Measurements from ENCODE around the gene MXD1. TPM values are rescaled to one million over a fixed set of nuclear protein-coding genes. Genes with fewer than 3 reads are reported as not detected.

The MXD1 gene
- polyA plus RNA-seq, 1 of the 3 experiments (the other 2 are of a cell fraction): 2.3 TPM

DNA sequence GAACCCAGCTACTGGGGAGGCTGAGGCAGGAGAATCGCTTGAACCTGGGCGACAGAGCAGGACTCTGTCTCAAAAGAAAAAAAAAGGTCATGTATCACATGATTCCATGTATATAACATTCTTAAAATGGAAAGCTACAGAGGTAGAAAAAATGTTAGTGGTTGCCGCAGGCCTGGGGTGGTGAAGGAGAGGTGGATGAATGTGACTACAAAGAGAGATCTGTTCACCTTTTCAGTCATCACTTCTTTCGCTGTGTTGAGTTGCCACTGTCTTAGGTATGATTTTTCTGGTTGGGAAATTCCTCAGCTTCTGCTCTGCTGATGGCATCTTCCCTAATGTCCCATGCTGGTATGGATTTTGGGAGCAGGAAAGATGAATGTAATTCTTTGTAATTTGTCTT is 26.5 kb upstream of the MXD1 start:
- no peak overlapping the region for H2AFZ ChIP-seq (ENCODE audit: low read depth)
- no peaks in the 10 kb centered on the region for H3K9me3 ChIP-seq
- no peak overlapping the region for H3K4me2 ChIP-seq
- POLR2A ChIA-PET: no interaction called here
- H3K79me2 ChIP-seq (ENCODE audit: insufficient read depth): no peaks in the 10 kb centered on the region
- no peak for DNase-seq
- H3K27me3 ChIP-seq (ENCODE audit: insufficient read depth): no peaks in the 10 kb centered on the region
- TF ChIP-seq NRF1 (IDR thresholded peaks at IDR 0.05; ENCODE audit: low read depth, low read length): no peak
- TF ChIP-seq, protein P1, sequence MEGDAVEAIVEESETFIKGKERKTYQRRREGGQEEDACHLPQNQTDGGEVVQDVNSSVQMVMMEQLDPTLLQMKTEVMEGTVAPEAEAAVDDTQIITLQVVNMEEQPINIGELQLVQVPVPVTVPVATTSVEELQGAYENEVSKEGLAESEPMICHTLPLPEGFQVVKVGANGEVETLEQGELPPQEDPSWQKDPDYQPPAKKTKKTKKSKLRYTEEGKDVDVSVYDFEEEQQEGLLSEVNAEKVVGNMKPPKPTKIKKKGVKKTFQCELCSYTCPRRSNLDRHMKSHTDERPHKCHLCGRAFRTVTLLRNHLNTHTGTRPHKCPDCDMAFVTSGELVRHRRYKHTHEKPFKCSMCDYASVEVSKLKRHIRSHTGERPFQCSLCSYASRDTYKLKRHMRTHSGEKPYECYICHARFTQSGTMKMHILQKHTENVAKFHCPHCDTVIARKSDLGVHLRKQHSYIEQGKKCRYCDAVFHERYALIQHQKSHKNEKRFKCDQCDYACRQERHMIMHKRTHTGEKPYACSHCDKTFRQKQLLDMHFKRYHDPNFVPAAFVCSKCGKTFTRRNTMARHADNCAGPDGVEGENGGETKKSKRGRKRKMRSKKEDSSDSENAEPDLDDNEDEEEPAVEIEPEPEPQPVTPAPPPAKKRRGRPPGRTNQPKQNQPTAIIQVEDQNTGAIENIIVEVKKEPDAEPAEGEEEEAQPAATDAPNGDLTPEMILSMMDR (IDR thresholded peaks at IDR 0.05): no peak
- TF ChIP-seq, protein P2, sequence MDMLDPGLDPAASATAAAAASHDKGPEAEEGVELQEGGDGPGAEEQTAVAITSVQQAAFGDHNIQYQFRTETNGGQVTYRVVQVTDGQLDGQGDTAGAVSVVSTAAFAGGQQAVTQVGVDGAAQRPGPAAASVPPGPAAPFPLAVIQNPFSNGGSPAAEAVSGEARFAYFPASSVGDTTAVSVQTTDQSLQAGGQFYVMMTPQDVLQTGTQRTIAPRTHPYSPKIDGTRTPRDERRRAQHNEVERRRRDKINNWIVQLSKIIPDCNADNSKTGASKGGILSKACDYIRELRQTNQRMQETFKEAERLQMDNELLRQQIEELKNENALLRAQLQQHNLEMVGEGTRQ (IDR thresholded peaks at IDR 0.05; ENCODE audit: borderline replicate concordance, low read depth, low read length): no peak
- TF ChIP-seq MXI1 (IDR thresholded peaks at IDR 0.05; ENCODE audit: low read depth, low read length): no peak
- no peak for TF ChIP-seq FOSL2 (IDR thresholded peaks at IDR 0.05; ENCODE audit: borderline replicate concordance, low read depth)
- no peak for TF ChIP-seq TEAD4 (IDR thresholded peaks at IDR 0.05; ENCODE audit: borderline replicate concordance, insufficient read depth)
- TF ChIP-seq SIN3A (IDR thresholded peaks at IDR 0.05; ENCODE audit: borderline replicate concordance, low read depth, low read length): no peak
- no peak for TF ChIP-seq JUND (IDR thresholded peaks at IDR 0.05)
- TF ChIP-seq CHD2 (IDR thresholded peaks at IDR 0.05; ENCODE audit: low read length, partially characterized antibody): no peak
- no peak for TF ChIP-seq NFIC (IDR thresholded peaks at IDR 0.05; ENCODE audit: borderline replicate concordance)
- no peak for TF ChIP-seq FOXJ3 (CRISPR knock-in tag; IDR thresholded peaks at IDR 0.05)
- WGBS (ENCODE audit: low lambda C conversion rate): 93% methylated on average over 4 of the region's 4 CpGs
- H3K36me3 ChIP-seq (replicated peaks in 1 of 2; ENCODE audit: control insufficient read depth in 1 of 2, insufficient read depth in 2 of 2, low read length in 1 of 2): no peaks in the 10 kb centered on the region
- no peak overlapping the region for H3K27ac ChIP-seq (ENCODE audit: low read depth in 2 of 2, low read length in 1 of 2)
- no peaks in the 10 kb centered on the region for H3K4me1 ChIP-seq (ENCODE audit: control insufficient read depth in 1 of 2, insufficient read depth in 2 of 2, low read depth in 1 of 2, low read length in 1 of 2)
- CTCF ChIA-PET: interaction anchor here (0.6 to 1.7 kb wide), 5 partner anchors 9 to 271 kb away, joined by 3 to 4 read pairs (median 4); no protein-coding TSS in a partner anchor
- no peak overlapping the region for H3K4me3 ChIP-seq (ENCODE audit: low read depth in 2 of 2, low read length in 1 of 2)
- H3K9ac ChIP-seq: no peak overlapping the region
- no peaks in the 10 kb centered on the region for H3F3A ChIP-seq (replicated peaks; ENCODE audit: insufficient read depth)
- H4K20me1 ChIP-seq (ENCODE audit: insufficient read depth): no peaks in the 10 kb centered on the region
- no peaks in the 10 kb centered on the region for H3K9me2 ChIP-seq

DNA sequence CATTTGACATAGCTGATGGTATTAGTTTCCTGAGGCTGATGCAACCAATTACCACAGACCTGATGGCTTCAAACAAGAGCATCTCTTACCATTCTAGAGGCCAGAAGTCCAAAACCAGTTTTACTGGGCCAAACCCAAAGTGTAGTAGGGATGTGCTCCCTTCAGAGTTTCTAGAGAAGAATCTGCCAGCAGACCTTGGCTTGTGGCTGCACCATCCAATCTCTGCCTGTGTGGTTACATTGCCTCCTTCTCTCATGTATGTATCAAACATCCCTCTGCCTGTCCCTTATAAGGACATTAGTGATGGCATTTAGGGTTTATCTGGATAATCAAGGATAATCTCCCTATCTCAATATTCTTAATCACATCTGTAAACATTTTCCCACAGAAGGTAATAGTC is 25.6 kb upstream of the MXD1 start:
- H3K9me2 ChIP-seq: no peaks in the 10 kb centered on the region
- POLR2A ChIA-PET: no interaction called here
- H3K4me3 ChIP-seq (ENCODE audit: low read depth in 2 of 2, low read length in 1 of 2): no peak overlapping the region
- TF ChIP-seq FOXM1 (IDR thresholded peaks at IDR 0.05; ENCODE audit: low read depth): no peak
- TF ChIP-seq, protein P2 (IDR thresholded peaks at IDR 0.05; ENCODE audit: borderline replicate concordance, low read depth, low read length): no peak
- no peak for TF ChIP-seq SMC3 (IDR thresholded peaks at IDR 0.05; ENCODE audit: low read depth, low read length)
- no peak for TF ChIP-seq POLR2AphosphoS5 (IDR thresholded peaks at IDR 0.05; ENCODE audit: low read depth, low read length)
- TF ChIP-seq YY1 (IDR thresholded peaks at IDR 0.05; ENCODE audit: low read depth): no peak
- no peak for TF ChIP-seq TEAD4 (IDR thresholded peaks at IDR 0.05; ENCODE audit: borderline replicate concordance, insufficient read depth)
- TF ChIP-seq USF1 (IDR thresholded peaks at IDR 0.05; ENCODE audit: borderline replicate concordance, low read depth): no peak
- no peak for TF ChIP-seq MAX (IDR thresholded peaks at IDR 0.05; ENCODE audit: low read depth)
- TF ChIP-seq, protein P3, sequence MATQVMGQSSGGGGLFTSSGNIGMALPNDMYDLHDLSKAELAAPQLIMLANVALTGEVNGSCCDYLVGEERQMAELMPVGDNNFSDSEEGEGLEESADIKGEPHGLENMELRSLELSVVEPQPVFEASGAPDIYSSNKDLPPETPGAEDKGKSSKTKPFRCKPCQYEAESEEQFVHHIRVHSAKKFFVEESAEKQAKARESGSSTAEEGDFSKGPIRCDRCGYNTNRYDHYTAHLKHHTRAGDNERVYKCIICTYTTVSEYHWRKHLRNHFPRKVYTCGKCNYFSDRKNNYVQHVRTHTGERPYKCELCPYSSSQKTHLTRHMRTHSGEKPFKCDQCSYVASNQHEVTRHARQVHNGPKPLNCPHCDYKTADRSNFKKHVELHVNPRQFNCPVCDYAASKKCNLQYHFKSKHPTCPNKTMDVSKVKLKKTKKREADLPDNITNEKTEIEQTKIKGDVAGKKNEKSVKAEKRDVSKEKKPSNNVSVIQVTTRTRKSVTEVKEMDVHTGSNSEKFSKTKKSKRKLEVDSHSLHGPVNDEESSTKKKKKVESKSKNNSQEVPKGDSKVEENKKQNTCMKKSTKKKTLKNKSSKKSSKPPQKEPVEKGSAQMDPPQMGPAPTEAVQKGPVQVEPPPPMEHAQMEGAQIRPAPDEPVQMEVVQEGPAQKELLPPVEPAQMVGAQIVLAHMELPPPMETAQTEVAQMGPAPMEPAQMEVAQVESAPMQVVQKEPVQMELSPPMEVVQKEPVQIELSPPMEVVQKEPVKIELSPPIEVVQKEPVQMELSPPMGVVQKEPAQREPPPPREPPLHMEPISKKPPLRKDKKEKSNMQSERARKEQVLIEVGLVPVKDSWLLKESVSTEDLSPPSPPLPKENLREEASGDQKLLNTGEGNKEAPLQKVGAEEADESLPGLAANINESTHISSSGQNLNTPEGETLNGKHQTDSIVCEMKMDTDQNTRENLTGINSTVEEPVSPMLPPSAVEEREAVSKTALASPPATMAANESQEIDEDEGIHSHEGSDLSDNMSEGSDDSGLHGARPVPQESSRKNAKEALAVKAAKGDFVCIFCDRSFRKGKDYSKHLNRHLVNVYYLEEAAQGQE (IDR thresholded peaks at IDR 0.05; ENCODE audit: low read depth, low read length): no peak
- no peak for TF ChIP-seq CHD2 (IDR thresholded peaks at IDR 0.05; ENCODE audit: low read length, partially characterized antibody)
- no peak for TF ChIP-seq FOXJ3 (CRISPR knock-in tag; IDR thresholded peaks at IDR 0.05)

More for the DNA sequence above, 25.6 kb upstream of the MXD1 start:
- CTCF ChIA-PET: interaction anchor here (1.2 to 1.7 kb wide), 2 partner anchors 10 to 164 kb away, joined by 3 to 4 read pairs; no protein-coding TSS in a partner anchor
- Histone ChIP-seq H3K9me3 (no peaks in the 10 kb centered on the region), H3K79me2 (ENCODE audit: insufficient read depth) (peaks cover 6% of the 10 kb centered on the region), H2AFZ (ENCODE audit: low read depth) (no peak overlapping the region), H4K20me1 (ENCODE audit: insufficient read depth) (no peaks in the 10 kb centered on the region), H3K9ac (no peak overlapping the region), H3K27me3 (ENCODE audit: insufficient read depth) (no peaks in the 10 kb centered on the region), H3F3A (replicated peaks; ENCODE audit: insufficient read depth) (no peaks in the 10 kb centered on the region), H3K36me3 (replicated peaks in 1 of 2; ENCODE audit: control insufficient read depth in 1 of 2, insufficient read depth in 2 of 2, low read length in 1 of 2) (no peaks in the 10 kb centered on the region), H3K27ac (ENCODE audit: low read depth in 2 of 2, low read length in 1 of 2) (no peak overlapping the region), H3K4me2 (no peak overlapping the region), H3K4me1 (ENCODE audit: control insufficient read depth in 1 of 2, insufficient read depth in 2 of 2, low read depth in 1 of 2, low read length in 1 of 2) (no peaks in the 10 kb centered on the region)
- DNase-seq: no peak
